GM10847 (cell line): ENCODE results near the gene GPR87.

Source experiments
- POLR2A ChIP-seq: IDR thresholded peaks from 2 replicates; pipeline ENCODE4 v1.6.1; 2011; ENCODE audit not compliant: insufficient read length; ENCODE audit errors: extremely low read depth

GPR87 gene

DNA sequence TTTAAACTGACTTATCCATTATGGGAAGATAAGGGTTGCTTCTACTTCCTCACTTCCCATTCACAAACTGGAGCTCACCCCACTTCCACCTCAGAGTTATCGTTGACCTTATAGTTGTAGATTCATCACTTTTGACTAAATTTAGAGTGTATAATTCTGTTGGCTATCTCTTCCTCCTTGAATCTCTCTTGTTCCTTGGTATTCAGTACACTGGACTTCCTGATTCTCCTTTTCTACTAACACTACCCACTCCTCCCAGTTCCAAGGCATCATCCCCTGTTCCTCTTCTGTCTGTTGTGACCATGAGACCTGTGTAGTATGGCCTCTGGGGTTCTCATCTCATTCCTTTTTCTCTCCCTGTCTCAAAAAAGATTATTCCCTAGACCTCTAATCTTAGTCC is 5.9 kb upstream of the GPR87 start:
- TF ChIP-seq POLR2A, result no peak

- no peak for TF ChIP-seq POLR2A
Observed at GRCh38 chr3:151321526-151321925, 4.9 kb upstream of the GPR87 start.

GRCh38 chr3:151320131-151320530 is 3.5 kb upstream of the GPR87 start:
- TF ChIP-seq POLR2A, result no peak

DNA sequence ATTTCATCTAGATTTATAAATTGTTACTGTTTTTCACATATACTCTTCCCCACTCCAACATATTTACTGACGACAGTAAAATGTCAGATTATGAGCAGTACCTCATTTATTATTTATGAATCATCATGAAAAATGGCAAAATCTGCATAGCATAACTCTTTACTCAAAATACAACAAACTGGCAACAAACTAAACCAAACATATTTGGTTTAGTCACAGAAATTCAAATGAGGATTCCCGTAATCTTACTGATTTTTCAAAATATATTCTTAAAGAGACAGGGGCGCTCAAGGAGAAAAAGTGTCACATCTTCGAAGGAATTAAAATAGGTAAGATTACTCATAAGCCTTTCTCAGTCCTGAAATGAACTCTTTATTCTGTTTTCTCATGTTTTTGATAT is 3.0 kb upstream of the GPR87 start:
- no peak for TF ChIP-seq POLR2A

DNA sequence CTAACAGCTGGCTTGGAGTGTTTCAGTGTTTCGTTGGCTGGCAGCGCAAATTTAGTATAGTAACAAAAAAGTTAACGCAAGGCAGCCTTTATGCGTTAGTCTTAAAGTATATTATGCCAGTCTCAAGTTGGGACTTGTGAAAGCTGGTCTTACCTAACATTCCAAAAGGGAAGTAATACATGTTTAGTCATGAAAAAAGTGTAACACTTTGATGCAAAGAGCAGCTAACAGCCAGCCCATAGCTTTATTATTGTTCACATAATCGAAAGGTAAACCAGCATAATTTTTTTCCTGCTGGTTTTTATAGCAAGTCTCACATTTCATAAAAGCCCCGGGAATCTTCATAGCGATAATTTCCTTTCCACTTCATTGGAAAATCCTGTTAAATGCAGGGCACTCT is 2.4 kb upstream of the GPR87 start:
- no peak for TF ChIP-seq POLR2A

GRCh38 chr3:151318313-151318712 is 1.7 kb upstream of the GPR87 start:
- no peak for TF ChIP-seq POLR2A

DNA sequence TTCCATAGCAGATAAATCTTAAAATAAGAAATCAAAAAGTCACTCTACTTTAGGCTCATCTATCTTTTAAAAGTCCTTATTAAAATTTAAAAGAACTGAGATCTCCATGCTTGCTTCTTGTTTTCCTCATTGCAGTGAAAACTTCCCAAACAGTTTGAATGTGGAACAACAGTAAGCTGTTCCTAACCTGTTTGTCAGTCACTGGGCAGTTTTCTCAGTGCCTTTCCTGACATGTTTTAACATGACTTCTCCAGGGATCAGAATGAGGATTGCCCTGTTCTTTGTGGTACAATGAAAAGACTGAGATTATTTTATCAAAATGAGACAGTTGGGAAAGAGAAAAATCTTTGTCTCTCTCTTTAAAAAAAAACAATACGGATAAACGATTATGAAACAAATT is 774 bp downstream of the GPR87 start:
- no peak for TF ChIP-seq POLR2A

- no peak for TF ChIP-seq POLR2A
Observed at GRCh38 chr3:151315136-151315535, 1.5 kb downstream of the GPR87 start.

DNA sequence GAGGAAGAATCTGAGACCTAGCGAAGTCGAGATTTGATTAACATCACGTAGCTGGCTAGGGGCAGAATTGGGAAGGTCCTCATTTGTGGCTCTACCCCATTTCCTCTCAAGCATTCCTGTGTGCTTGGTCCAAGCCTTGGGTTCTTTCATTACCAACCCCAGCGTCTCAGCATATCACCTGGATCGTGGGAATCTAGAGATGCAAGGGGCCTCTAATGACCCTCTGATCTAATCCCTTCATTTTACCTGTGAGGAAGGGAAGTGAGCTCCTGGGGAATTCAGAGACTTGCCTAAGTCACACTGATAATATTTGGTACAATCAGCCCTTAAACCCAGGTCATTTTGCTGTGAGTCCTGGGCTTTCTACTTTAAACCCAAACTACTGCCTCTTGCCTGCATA is 2.0 kb downstream of the GPR87 start:
- no peak for TF ChIP-seq POLR2A

DNA sequence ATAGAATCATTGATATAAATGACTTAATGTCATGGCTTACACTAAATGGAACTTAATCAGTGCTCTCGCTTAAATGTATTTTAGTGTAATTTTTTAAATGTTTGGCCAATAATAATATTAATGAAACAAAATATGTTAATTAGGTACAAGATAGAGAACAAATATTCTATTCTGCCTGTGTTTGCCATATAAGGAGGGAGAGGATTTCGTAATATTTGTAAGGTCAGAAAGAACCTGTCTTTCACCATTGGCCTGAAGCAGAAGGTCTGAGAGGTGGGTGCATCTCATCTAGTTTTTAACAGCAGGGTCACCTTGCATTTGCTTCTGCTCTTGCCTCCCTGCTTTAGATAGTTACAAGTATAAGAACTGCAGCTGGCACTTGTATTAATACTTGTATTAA is 2.5 kb downstream of the GPR87 start:
- TF ChIP-seq POLR2A, result no peak

DNA sequence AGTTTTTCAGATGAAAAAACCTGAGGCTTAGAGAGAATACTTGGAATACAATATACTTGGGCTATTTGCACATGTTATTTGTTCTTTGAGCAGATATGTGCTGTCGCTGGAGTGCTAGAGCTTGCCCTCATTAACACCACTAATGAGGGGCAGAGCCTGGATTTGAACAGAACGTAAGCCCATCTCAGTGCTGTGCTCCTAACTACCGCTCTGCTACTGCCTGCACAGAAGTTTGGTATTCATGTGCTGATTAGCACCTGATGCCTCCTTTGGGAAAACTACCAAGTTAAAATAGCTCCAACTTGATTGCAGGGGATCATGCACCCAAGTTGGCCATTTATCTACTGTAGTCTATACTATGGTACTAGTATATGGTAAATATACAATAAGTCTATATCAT is 3.6 kb downstream of the GPR87 start:
- TF ChIP-seq POLR2A, result no peak

DNA sequence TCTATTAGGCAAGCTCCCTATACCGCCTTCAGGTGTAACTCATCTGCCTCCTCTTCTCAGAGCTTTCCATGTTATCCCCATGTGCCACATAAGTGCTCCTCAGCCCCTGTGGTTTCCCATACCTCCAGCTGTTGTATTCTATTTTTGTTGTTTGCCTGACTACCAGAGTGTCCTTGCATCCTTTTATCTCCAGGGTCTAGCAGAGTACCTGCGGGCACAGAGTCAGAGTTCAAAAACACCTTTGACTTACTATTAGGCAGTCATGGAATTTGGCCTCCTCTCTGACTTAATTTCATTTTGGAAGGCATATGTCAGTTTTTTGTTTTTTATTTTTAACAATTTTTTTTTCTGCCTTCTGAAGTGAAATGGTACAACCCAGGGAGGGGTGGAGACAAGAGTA is 7.1 kb downstream of the GPR87 start:
- no peak for TF ChIP-seq POLR2A

DNA sequence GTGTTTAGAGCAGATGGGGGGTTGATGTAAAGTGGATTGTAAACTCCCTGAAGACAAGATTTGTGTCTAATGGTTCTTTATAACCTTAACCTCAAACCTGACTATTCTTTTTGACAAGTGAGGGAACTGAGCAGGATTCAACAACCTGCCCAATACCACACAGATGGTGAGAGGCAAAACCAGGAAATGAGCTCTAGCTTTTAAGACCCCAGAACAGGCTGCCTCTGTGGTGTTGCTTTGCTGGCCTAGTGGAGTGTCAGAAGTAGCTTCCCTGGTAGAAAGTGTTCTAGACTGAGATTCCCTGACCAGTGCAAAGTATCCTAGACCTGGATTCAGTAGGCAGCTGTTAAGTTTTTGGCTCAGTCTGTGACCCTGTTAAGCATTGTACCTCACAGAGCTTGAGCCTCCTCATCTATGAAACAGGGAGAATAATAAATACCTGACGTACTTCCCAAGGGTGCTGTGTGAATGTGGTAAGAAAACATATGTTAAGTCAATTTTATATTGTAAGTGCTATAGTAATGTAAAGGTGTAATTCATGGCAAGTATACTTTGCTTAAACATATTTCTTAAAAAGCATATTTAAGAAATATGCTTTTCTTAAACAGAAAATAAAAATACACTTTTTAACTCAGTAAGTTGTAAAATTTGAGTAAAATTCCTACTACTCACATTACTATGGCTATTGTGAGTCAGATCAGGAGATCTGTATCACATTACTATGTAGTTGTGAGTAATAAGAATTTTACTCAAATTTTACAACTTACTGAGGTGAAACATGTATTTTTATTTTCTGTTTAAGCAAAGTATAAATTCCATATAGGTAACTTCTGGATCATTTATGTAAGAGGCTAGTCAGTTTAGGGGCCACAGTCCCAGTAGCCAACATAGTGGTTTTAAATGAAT is 8.8 kb downstream of the GPR87 start:
- TF ChIP-seq POLR2A, result no peak

DNA sequence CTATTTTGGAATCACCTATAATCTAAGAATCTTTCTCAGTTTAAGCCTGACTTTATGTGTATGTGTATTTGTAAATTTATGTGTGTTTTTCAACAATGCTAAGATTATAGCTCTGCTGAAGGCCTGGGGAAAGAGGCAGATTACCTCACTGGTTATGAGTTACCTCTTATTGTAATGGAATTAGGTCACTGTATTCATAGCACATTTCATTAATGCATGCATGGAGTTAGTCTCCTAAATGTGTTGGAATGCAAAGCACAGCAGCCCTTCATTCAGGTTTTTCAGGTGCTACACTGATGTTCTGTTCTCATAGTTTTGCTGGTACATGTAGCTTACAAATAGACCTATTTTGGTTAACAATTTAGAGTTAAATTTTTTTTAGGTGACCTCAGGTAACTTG is 9.5 kb downstream of the GPR87 start:
- TF ChIP-seq POLR2A, result no peak

DNA sequence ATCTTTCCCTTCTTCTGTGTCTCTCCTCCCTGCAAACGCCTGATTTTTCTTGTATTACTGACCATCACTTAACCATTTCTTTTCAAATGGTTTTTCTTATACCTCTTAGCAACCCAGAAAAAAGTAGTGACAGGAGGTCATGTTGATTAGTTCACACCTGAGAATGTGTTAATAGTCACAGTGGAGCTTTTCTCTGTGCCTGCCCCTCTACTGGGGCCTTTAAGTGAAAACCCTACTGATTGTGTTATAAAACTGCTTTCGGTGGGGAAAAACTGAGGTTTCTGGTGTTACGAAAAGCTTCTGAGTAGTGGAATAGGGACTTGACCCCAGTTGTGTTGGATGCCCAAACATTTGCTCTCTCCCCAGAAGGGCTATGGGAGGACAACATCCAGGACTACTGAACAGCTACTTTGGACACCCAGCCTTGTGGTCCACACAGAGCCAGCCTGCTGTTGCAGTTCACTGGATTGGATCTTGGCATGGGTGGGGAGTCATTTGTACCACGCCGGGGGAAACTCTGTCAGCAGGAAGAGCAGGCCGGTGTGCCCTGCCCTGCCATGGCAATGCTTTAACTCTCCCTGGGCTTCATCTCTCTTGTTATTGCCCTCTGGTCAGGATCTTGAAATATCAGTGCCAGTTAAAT is 10.3 kb downstream of the GPR87 start:
- TF ChIP-seq POLR2A, result no peak

DNA sequence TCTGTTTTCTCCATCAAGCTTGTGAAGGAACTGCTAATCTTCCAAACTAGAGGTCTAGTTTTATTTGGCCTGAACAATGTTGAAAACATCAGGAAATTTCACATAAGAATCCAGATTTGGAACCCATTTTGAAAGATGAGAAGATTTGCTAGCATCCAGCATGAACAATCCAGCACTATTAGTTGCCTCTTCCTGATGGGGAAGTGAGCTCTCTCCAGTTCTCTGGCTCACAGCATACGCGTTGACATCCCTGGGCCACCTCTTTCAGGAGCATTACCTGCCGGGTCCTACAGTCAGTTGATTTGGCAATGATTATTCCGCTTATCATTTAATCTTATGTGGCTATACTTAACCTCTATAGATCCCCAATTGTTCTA is 10.9 kb downstream of the GPR87 start:
- no peak for TF ChIP-seq POLR2A
